Esophagus squamous epithelium (tissue), 5 donors: ENCODE results near the gene CTSO. TPM values are rescaled to one million over a fixed set of nuclear protein-coding genes. Genes with fewer than 3 reads are reported as not detected.

Experiments
- DNase-seq: peaks from one replicate; lab custom pipeline; 2025; lab: John Stamatoyannopoulos, UW
- H3K27ac ChIP-seq, 4 donors: fragments of 200-600 bp; sonication (generic); one replicate each; pipeline ENCODE4 v1.5.1; 2016 to 2019; ENCODE audit warnings: mild to moderate bottlenecking in 1 of 4
- H3K27me3 ChIP-seq, 4 donors: fragments of 200-600 bp; sonication (generic); 1 replicate in 3 of 4; 2 replicates in 1 of 4; pipeline versions ENCODE4 v1.5.1 to v1.6.0; 2017 to 2021; ENCODE audit warnings: antibody characterized with exemption in 1 of 4
- H3K36me3 ChIP-seq, 3 donors: fragments of 200-600 bp; sonication (generic); one replicate each; pipeline ENCODE4 v1.5.1; 2016 to 2019
- H3K4me1 ChIP-seq, 3 donors: fragments of 200-600 bp; sonication (generic); one replicate each; pipeline ENCODE4 v1.5.1; 2017 to 2019
- H3K4me3 ChIP-seq, 4 donors: fragments of 200-600 bp; sonication (generic); 1 replicate in 3 of 4; 2 replicates in 1 of 4; pipeline ENCODE4 v1.5.1; 2016 to 2019; ENCODE audit warnings: mild to moderate bottlenecking in 2 of 4, moderate library complexity in 1 of 4
- H3K9me3 ChIP-seq, 3 donors: fragments of 200-600 bp; sonication (generic); one replicate each; pipeline ENCODE4 v1.5.1; 2016 to 2019
- POLR2A ChIP-seq, 4 donors: fragments of 450-650 bp; IDR thresholded peaks; one replicate each; pipeline ENCODE4 v1.6.1; 2017; ENCODE audit warnings: antibody characterized with exemption in 4 of 4, mild to moderate bottlenecking in 4 of 4, moderate library complexity in 3 of 4
- WGBS, 2 donors: methylation state at CpG; one replicate each; pipeline ENCODE4 v1.1.5; 2018; 5-methylcytosine and 5-hydroxymethylcytosine counted together
- intact Hi-C: fragments of 100-400 bp; cut with DNase I; formaldehyde crosslinking; loops from one replicate; pipeline ENCODE4 v1.15.0; 2022
- total RNA-seq, 4 donors: library from RNA; depleted of rRNA; stranded (reverse); fragments of >200 nt; gene quantifications; one replicate each; pipeline ENCODE4 v1.1.0, GENCODE V29; 2016
- TF ChIP-seq, protein P1 (sequence below), 6 experiments: fragments of 450-650 bp in 4 of 6; fragments of 200-600 bp in 2 of 6; sonication (generic) in 2 of 6; IDR thresholded peaks; one replicate each; pipeline ENCODE4 v1.5.1; 2016 to 2019; ENCODE audit warnings: antibody characterized with exemption in 6 of 6, mild to moderate bottlenecking in 4 of 6, moderate library complexity in 4 of 6
- donor health status: DM: yes; HTN: yes; CAD: no.

Gene CTSO
- total RNA-seq, 4 donors from 2014 or later = 1.6 to 11.3 (median 6.7) TPM

- TF ChIP-seq POLR2A (IDR thresholded peaks at IDR 0.05) = no peak
- TF ChIP-seq, protein P1, sequence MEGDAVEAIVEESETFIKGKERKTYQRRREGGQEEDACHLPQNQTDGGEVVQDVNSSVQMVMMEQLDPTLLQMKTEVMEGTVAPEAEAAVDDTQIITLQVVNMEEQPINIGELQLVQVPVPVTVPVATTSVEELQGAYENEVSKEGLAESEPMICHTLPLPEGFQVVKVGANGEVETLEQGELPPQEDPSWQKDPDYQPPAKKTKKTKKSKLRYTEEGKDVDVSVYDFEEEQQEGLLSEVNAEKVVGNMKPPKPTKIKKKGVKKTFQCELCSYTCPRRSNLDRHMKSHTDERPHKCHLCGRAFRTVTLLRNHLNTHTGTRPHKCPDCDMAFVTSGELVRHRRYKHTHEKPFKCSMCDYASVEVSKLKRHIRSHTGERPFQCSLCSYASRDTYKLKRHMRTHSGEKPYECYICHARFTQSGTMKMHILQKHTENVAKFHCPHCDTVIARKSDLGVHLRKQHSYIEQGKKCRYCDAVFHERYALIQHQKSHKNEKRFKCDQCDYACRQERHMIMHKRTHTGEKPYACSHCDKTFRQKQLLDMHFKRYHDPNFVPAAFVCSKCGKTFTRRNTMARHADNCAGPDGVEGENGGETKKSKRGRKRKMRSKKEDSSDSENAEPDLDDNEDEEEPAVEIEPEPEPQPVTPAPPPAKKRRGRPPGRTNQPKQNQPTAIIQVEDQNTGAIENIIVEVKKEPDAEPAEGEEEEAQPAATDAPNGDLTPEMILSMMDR (IDR thresholded peaks at IDR 0.05) = no peak
- WGBS, 2 donors = 35 to 41% methylated on average over 3 of the region's 3 CpGs
Measured at GRCh38 chr4:155891058-155891457, 62.6 kb downstream of the CTSO start.

DNA sequence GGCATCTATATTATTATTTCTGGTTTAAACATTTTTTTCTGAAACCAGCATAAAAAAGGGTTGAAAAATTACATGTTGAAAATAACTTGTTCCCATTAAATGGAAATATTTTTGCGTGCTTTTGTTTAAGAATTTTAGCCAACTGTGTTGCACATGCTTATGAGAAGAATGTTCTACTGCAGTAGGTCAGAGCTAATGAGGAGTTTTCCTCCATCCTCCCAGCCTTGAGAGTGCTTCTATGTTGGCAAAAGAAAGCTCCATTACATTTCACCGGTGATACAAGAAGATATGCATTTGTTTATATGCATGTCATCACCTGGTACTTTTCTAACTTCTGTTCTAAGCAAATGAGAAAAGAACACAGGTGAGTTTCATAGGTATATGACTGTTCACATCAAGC, 63.7 kb downstream of the CTSO start:
- no peak overlapping the region for H3K27ac ChIP-seq
- H3K9me3 ChIP-seq = no peaks in the 10 kb centered on the region
- H3K4me1 ChIP-seq = no peaks in the 10 kb centered on the region
- no peak for TF ChIP-seq POLR2A (IDR thresholded peaks at IDR 0.05)
- TF ChIP-seq, protein P1 (IDR thresholded peaks at IDR 0.05) = no peak
- DNase-seq = no peak
- no peak overlapping the region for H3K4me3 ChIP-seq
- 60 to 77% methylated on average over 2 of the region's 2 CpGs for WGBS, 2 donors
- intact Hi-C loops = no loop called here
- H3K36me3 ChIP-seq = no peaks in the 10 kb centered on the region
- H3K27me3 ChIP-seq = no peaks in the 10 kb centered on the region

More at GRCh38 chr4:155891058-155891457, 62.6 kb downstream of the CTSO start:
- intact Hi-C loops = no loop called here
- H3K4me1 ChIP-seq = no peaks in the 10 kb centered on the region
- H3K9me3 ChIP-seq = no peaks in the 10 kb centered on the region
- H3K4me3 ChIP-seq = no peak overlapping the region
- DNase-seq = no peak
- H3K27ac ChIP-seq = no peak overlapping the region
- no peaks in the 10 kb centered on the region for H3K27me3 ChIP-seq
- H3K36me3 ChIP-seq = no peaks in the 10 kb centered on the region

GRCh38 chr4:155889031-155889793, 64.5 kb downstream of the CTSO start:
- H3K27me3 ChIP-seq = no peaks in the 10 kb centered on the region
- intact Hi-C loops = no loop called here
- H3K36me3 ChIP-seq = no peaks in the 10 kb centered on the region
- H3K4me1 ChIP-seq = no peaks in the 10 kb centered on the region
- H3K4me3 ChIP-seq = no peak overlapping the region
- H3K9me3 ChIP-seq = no peaks in the 10 kb centered on the region
- H3K27ac ChIP-seq = no peak overlapping the region
- TF ChIP-seq POLR2A (IDR thresholded peaks at IDR 0.05) = no peak
- TF ChIP-seq, protein P1 (IDR thresholded peaks at IDR 0.05) = no peak
- no peak for DNase-seq
- 13 to 24% methylated on average over 5 of the region's 5 CpGs for WGBS, 2 donors

- no peak for DNase-seq
- no peak overlapping the region for H3K27ac ChIP-seq
- H3K36me3 ChIP-seq = no peaks in the 10 kb centered on the region
- no peaks in the 10 kb centered on the region for H3K9me3 ChIP-seq
- no peaks in the 10 kb centered on the region for H3K27me3 ChIP-seq
- no peaks in the 10 kb centered on the region for H3K4me1 ChIP-seq
- intact Hi-C loops = no loop called here
- 67 to 71% methylated on average over 5 of the region's 6 CpGs for WGBS, 2 donors
- no peak overlapping the region for H3K4me3 ChIP-seq
- no peak for TF ChIP-seq POLR2A (IDR thresholded peaks at IDR 0.05)
- TF ChIP-seq, protein P1 (IDR thresholded peaks at IDR 0.05) = no peak
Measured at GRCh38 chr4:155887847-155888570, 65.7 kb downstream of the CTSO start.

DNA sequence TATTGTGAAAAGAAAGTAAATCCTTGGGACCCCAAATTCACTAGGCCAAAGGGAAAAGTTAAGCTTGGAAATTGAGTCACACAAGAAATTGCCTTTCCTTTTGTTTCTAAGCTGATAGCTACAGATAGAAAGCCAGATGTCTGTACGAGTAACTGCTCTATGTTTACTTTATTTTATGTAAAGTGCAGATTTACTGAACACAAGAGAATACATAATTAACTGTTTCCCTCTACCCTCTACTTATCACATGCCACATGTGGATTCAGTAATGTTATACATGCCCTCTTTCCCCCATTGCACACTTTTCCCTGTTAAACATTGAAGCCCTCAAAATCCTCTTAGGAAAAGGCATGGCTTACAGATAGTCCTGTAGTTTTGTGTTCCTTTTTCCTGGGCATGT, 66.6 kb downstream of the CTSO start:
- DNase-seq = no peak
- no peaks in the 10 kb centered on the region for H3K27me3 ChIP-seq
- no peaks in the 10 kb centered on the region for H3K4me1 ChIP-seq
- intact Hi-C loops = no loop called here
- H3K4me3 ChIP-seq = no peak overlapping the region
- no peak overlapping the region for H3K27ac ChIP-seq
- 57 to 59% methylated on average over 1 of the region's 1 CpG for WGBS, 2 donors
- no peaks in the 10 kb centered on the region for H3K36me3 ChIP-seq
- TF ChIP-seq, protein P1 (IDR thresholded peaks at IDR 0.05) = no peak
- no peak for TF ChIP-seq POLR2A (IDR thresholded peaks at IDR 0.05)
- no peaks in the 10 kb centered on the region for H3K9me3 ChIP-seq
